SU-DHL-6 (cell line): ENCODE data around the gene TPSB2.

ENCODE experiments used
- H2AFZ ChIP-seq: fragments of 200-600 bp; sonication (generic); 2 replicates; pipeline ENCODE4 v1.6.1; 2014; ENCODE audit warnings: low read depth, mild to moderate bottlenecking, moderate library complexity, mixed read lengths, antibody characterized with exemption, low read length; ENCODE audit not compliant: severe bottlenecking
- H3F3A ChIP-seq: fragments of 200-600 bp; shearing (Covaris generic); 2 replicates; pipeline ENCODE4 v1.6.0; 2016; ENCODE audit warnings: antibody characterized with exemption, mild to moderate bottlenecking; ENCODE audit not compliant: insufficient read depth
- H3K27ac ChIP-seq: fragments of 200-600 bp; sonication (generic); 2 replicates; pipeline ENCODE4 v1.5.1; 2016; ENCODE audit warnings: low read depth, mild to moderate bottlenecking, low read length, moderate library complexity, mixed read lengths
- H3K27me3 ChIP-seq: fragments of 200-600 bp; sonication (generic), shearing (Covaris generic); 2 replicates; pipeline ENCODE4 v1.6.0; 2014; ENCODE audit warnings: mild to moderate bottlenecking, low read length
- H3K36me3 ChIP-seq: fragments of 200-600 bp; sonication (generic); 2 replicates; pipeline ENCODE4 v1.6.1; 2014; ENCODE audit warnings: mild to moderate bottlenecking, low read length, mixed read lengths
- H3K4me2 ChIP-seq: fragments of 300-600, 200-600 bp; shearing (Covaris generic), sonication (generic); 2 replicates; pipeline ENCODE4 v1.6.0; 2014; ENCODE audit warnings: low read length, low read depth, mild to moderate bottlenecking; ENCODE audit not compliant: poor library complexity, severe bottlenecking
- H3K4me3 ChIP-seq: fragments of 200-600 bp; sonication (generic); 2 replicates; pipeline ENCODE4 v1.5.1; 2014; ENCODE audit warnings: antibody characterized with exemption, low read length, mild to moderate bottlenecking, mixed read lengths; ENCODE audit not compliant: insufficient read depth, poor library complexity, severe bottlenecking
- H3K79me2 ChIP-seq: fragments of 200-600 bp; sonication (generic); 2 replicates; pipeline ENCODE4 v1.6.1; 2014; ENCODE audit warnings: mild to moderate bottlenecking, low read length, moderate library complexity; ENCODE audit not compliant: insufficient read depth
- H3K9ac ChIP-seq: fragments of 200-600 bp; sonication (generic); 2 replicates; pipeline ENCODE4 v1.7.0; 2014; ENCODE audit warnings: mild to moderate bottlenecking, low read length
- H3K9me2 ChIP-seq: fragments of 200-600 bp; sonication (generic); replicated peaks from 2 replicates; pipeline ENCODE4 v1.6.1; 2014; ENCODE audit warnings: low read length; ENCODE audit not compliant: insufficient read depth
- H3K9me3 ChIP-seq: fragments of 200-600 bp; sonication (generic); 2 replicates; pipeline ENCODE4 v1.6.1; 2014; ENCODE audit warnings: low read length, mixed read lengths; ENCODE audit not compliant: insufficient read depth
- H4K20me1 ChIP-seq: fragments of 200-600 bp; sonication (generic); 2 replicates; pipeline ENCODE4 v1.6.1; 2014; ENCODE audit warnings: low read depth, mild to moderate bottlenecking, antibody characterized with exemption, low read length, moderate library complexity, mixed read lengths
- EZH2phosphoT487 ChIP-seq: fragments of 200-600 bp; sonication (generic), shearing (Covaris generic); conservative IDR thresholded peaks from 2 replicates; pipeline ENCODE4 v1.6.1; 2018; ENCODE audit warnings: mild to moderate bottlenecking, antibody characterized with exemption, low read length, moderate library complexity, mixed read lengths
- TF ChIP-seq, protein P1 (sequence below): fragments of 200-600 bp; sonication (generic); IDR thresholded peaks from one replicate; pipeline ENCODE4 v1.5.1; 2017; ENCODE audit warnings: antibody characterized with exemption, mild to moderate bottlenecking, low read length, moderate library complexity; ENCODE audit not compliant: insufficient read depth, poor library complexity, severe bottlenecking

Gene TPSB2

DNA sequence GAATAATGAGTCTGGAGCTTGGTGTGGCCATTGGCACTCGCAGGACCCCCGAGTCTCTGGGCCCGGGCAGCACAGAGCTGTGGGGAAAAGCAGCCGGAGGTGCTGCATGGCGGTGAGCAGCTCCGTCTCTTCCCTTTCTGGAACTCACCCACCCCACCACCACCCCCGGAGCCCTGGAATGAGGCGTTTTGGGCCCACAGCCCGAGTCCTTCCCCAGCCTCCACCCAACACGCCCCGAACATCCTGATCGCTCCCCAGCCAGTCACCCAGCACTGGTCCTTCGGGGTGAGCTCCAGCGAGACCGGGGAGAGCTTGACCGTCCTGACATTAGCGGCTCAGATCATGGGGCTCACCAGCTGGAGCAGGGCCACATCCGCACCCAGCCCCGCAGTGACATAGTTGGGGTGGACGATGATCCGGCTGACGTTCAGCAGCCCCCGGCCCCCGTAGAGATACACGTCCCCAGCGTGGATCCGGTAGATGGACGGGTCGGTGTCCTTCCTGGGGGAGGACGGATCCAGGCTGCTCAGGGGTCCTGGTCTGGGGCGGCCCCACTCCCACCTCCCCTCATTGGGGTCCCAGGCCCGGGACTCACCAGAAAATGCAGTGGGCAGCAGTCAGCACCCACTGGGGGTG lies 32.3 kb upstream of the TPSB2 start:
- no peaks in the 10 kb centered on the region for H3K79me2 ChIP-seq
- no peaks in the 10 kb centered on the region for H4K20me1 ChIP-seq
- no peaks in the 10 kb centered on the region for H3K27me3 ChIP-seq

DNA sequence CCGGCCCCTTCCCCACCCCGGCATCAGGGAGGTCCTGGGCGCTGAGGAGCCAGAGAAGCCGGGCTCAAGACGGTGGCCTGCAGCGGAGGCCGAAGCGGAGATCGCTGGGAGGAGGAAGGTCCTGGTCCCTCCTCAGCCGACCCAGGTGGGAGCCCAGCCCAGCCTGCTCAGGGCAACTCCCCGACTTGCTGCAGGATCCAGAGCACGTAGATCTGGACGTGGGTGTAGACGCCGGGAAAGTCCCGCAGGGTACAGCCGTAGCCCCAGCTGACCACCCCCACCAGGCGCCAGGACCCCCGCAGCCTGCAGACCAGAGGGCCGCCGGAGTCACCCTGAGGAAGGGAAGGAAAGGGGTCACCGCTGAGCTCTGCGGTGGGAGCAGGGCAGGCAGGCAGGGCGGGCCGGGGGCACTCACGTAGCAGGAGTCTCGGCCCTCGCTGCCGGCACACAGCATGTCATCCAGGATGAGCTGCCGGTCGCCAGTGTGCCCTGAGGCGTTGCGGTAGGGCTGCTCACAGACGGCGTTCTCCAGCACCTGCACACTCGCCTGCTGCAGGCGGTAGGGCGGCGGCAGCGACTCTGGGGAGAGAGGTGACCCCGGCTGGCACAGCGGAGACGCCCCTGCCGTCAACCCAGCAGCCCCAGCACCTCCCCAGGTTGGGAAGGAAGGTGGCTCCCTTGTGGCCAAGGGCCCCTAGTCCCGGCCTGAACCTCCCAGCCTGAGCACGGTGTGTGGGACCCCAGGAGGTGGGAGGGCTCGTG lies 31.3 kb upstream of the TPSB2 start:
- Histone ChIP-seq H3K27ac (no peak overlapping the region), H4K20me1 (no peaks in the 10 kb centered on the region), H3K4me3 (no peak overlapping the region), H3K9me2 (no peaks in the 10 kb centered on the region), H3K36me3 (no peaks in the 10 kb centered on the region), H3K9ac (no peak overlapping the region), H3K9me3 (0 out of 2 replicates have a peak, but pooled peaks cover 9% of the 10 kb centered on the region), H3K4me2 (no peak overlapping the region), H3K27me3 (no peaks in the 10 kb centered on the region), H3K79me2 (no peaks in the 10 kb centered on the region), H3F3A (no peaks in the 10 kb centered on the region), H2AFZ (no peak overlapping the region)
- no peak for TF ChIP-seq EZH2phosphoT487
- TF ChIP-seq, protein P1, sequence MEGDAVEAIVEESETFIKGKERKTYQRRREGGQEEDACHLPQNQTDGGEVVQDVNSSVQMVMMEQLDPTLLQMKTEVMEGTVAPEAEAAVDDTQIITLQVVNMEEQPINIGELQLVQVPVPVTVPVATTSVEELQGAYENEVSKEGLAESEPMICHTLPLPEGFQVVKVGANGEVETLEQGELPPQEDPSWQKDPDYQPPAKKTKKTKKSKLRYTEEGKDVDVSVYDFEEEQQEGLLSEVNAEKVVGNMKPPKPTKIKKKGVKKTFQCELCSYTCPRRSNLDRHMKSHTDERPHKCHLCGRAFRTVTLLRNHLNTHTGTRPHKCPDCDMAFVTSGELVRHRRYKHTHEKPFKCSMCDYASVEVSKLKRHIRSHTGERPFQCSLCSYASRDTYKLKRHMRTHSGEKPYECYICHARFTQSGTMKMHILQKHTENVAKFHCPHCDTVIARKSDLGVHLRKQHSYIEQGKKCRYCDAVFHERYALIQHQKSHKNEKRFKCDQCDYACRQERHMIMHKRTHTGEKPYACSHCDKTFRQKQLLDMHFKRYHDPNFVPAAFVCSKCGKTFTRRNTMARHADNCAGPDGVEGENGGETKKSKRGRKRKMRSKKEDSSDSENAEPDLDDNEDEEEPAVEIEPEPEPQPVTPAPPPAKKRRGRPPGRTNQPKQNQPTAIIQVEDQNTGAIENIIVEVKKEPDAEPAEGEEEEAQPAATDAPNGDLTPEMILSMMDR = no peak

More for the DNA sequence above, 32.3 kb upstream of the TPSB2 start:
- Histone ChIP-seq H3K9ac (no peak overlapping the region), H3K4me2 (no peak overlapping the region), H3K27ac (no peak overlapping the region), H2AFZ (no peak overlapping the region), H3K36me3 (no peaks in the 10 kb centered on the region), H3K4me3 (no peak overlapping the region), H3K9me2 (no peaks in the 10 kb centered on the region), H3F3A (no peaks in the 10 kb centered on the region), H3K9me3 (0 out of 2 replicates have a peak, but pooled peaks cover 9% of the 10 kb centered on the region)
- TF ChIP-seq EZH2phosphoT487 = no peak
- TF ChIP-seq, protein P1 = no peak

DNA sequence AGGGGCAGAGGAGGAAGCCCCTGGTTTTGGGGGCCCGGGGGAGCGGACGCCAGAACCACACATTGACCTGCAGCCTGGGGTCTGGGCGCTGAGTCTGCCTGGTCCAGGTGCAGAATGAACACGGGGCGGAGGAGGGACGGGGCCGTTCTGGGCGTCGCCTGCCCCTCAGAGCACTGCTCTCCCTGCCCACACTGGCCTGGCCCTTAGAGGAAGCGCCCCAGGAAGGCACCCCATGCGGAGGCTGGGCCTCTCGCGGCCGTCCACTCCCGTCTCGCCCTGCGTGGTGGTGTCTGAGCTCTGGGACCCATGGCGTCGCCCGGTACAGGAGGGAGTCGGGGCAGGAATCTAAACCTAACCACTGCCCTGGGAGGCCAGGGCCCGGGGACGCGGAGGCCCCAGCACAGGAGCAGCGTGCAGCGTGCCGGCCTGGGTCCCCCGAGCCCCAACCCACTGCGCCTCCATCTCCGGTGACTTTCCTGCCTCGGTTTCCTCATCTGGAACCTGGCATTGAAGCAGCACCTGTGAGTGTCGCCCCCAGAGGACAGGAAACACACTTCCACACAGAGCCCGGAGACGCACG lies 30.2 kb upstream of the TPSB2 start:
- Histone ChIP-seq H3K4me3 (no peak overlapping the region), H3K9ac (no peak overlapping the region), H2AFZ (no peak overlapping the region), H3K4me2 (no peak overlapping the region), H3K9me2 (no peaks in the 10 kb centered on the region), H3K9me3 (0 out of 2 replicates have a peak, but pooled peaks cover 9% of the 10 kb centered on the region), H4K20me1 (no peaks in the 10 kb centered on the region), H3K79me2 (no peaks in the 10 kb centered on the region), H3K27ac (no peak overlapping the region), H3F3A (no peaks in the 10 kb centered on the region), H3K27me3 (no peaks in the 10 kb centered on the region), H3K36me3 (no peaks in the 10 kb centered on the region)
- TF ChIP-seq EZH2phosphoT487 = no peak
- TF ChIP-seq, protein P1 = no peak
